IPS DF 4.7 (cell line): ENCODE measurements around the gene VSTM1.
"Not testable (repeated sequence)": the region's sequence is repeated elsewhere in the genome, so short reads cannot be mapped to it uniquely, and the experiment has no call there.

Experiments
- DNase-seq: peaks from one replicate; pipeline ENCODE4 v3.0.0-alpha.2; 2013; ENCODE audit warnings: low spot score; ENCODE audit errors: extremely low read depth

The VSTM1 gene

GRCh38 chr19:54063350-54064116 is at the start of gene VSTM1:
TSS of gene VSTM1 (minus strand) at chr19:54063897. CDS start at chr19:54063777, 120 bp downstream.
- DNase-seq: no peak

GRCh38 chr19:54109651-54110050 is 46.0 kb upstream of the VSTM1 start:
- no peak for DNase-seq

GRCh38 chr19:54108496-54108895 is 44.8 kb upstream of the VSTM1 start:
- no peak for DNase-seq

GRCh38 chr19:54107876-54108490 is 44.3 kb upstream of the VSTM1 start:
- DNase-seq: no peak

- no peak for DNase-seq
Observed at GRCh38 chr19:54106716-54107115, 43.0 kb upstream of the VSTM1 start.

GRCh38 chr19:54105796-54106195 is 42.1 kb upstream of the VSTM1 start:
- no peak for DNase-seq

GRCh38 chr19:54104998-54105715 is 41.5 kb upstream of the VSTM1 start:
- no peak for DNase-seq

- DNase-seq: peak; percentile 92
Observed at GRCh38 chr19:54102421-54103169, 38.9 kb upstream of the VSTM1 start, which contains the start of gene NDUFA3. TSS of gene NDUFA3 (plus strand) at chr19:54102855. CDS start at chr19:54102879, 24 bp downstream.

- no peak for DNase-seq
Observed at GRCh38 chr19:54100561-54100960, 36.9 kb upstream of the VSTM1 start, which contains the start of gene OSCAR. TSS of gene OSCAR (minus strand) at chr19:54100803. CDS start at chr19:54100792, 11 bp downstream.

- not testable (repeated sequence) for DNase-seq
Observed at GRCh38 chr19:54099903-54100255, 36.2 kb upstream of the VSTM1 start.

GRCh38 chr19:54099190-54099902 is 35.6 kb upstream of the VSTM1 start:
- no peak for DNase-seq

- DNase-seq: no peak
Observed at GRCh38 chr19:54096617-54097106, 33.0 kb upstream of the VSTM1 start.

GRCh38 chr19:54095859-54096616 is 32.3 kb upstream of the VSTM1 start:
- DNase-seq: not testable (repeated sequence)

- no peak for DNase-seq
Observed at GRCh38 chr19:54095136-54095858, 31.6 kb upstream of the VSTM1 start.

GRCh38 chr19:54094426-54095000 is 30.8 kb upstream of the VSTM1 start:
- DNase-seq: no peak

- DNase-seq: no peak
Observed at GRCh38 chr19:54084410-54084809, 20.7 kb upstream of the VSTM1 start.

GRCh38 chr19:54081032-54081431 is 17.3 kb upstream of the VSTM1 start, which contains the start of gene TARM1:
TSS of gene TARM1 (minus strand) at chr19:54081365. CDS start at chr19:54081340, 25 bp downstream.
- no peak for DNase-seq

GRCh38 chr19:54077334-54077733 is 13.6 kb upstream of the VSTM1 start:
- no peak for DNase-seq

- DNase-seq: no peak
Observed at GRCh38 chr19:54074851-54075250, 11.2 kb upstream of the VSTM1 start.
